Activated CD4-positive, alpha-beta T cell treated with anti-CD3 and anti-CD28 coated beads, Interleukin-2, amount 50 U/mL, for 1 hour (primary cell): ENCODE data around the gene PGGT1B.

Experiments
- DNase-seq: peaks from one replicate; pipeline ENCODE4 v3.0.0-alpha.2; 2020

PGGT1B gene

DNA sequence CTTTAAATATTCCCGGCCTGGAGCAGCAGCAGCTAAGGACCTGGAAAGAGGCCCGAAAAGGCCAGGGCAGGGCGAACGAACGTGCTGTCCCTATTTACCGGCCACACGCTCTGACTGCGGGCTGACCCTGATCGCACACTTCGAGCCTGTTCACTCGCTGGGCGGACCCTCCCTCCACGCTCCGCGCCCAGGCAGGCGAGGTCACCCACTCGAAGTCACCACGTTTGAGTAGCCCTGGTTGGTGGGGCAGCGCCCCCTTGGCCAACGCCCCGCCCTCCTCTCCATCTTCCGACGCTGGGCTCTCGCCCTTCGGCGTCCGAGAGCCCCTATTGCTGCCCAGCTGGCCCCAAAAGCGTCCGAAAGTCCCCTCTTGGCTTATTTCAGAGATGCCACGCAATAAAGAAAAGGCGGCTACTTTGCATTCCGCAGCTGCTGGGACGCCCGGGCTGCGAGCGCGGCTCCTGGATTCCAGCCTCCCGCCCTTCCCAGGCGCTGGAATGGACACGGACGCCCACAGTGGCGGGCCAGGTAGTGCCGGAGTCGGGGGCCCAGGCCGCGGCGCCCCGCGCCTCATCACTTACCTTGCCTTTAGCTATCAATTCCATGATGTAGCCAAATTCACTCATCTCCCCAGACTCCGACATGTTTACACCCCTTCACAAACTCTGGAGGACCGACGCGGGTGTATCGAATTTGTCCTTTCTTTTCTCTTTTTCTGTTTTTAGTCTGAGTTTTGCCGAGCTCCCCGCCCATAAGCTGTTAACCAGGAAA, 83.1 kb downstream of the PGGT1B start:
- DNase-seq = no peak

DNA sequence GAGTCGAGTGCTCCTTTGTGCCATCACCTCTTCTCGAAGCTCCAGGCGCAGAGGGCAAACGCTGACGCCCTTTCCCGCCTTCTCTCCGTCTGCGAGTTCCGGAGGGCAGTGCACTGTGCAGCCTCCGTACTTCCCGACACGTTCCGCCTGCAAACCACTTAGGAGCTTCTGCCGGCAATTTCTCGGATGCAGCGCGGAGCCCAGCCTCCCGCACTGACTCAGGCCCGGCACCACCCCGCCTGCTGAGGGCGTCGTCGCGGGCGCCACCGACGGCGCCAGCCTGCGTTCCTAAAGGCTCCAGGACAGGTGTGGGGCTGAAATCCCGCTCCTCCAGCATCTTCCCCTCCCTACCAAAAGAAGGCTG, 83.7 kb downstream of the PGGT1B start:
- DNase-seq = no peak

DNA sequence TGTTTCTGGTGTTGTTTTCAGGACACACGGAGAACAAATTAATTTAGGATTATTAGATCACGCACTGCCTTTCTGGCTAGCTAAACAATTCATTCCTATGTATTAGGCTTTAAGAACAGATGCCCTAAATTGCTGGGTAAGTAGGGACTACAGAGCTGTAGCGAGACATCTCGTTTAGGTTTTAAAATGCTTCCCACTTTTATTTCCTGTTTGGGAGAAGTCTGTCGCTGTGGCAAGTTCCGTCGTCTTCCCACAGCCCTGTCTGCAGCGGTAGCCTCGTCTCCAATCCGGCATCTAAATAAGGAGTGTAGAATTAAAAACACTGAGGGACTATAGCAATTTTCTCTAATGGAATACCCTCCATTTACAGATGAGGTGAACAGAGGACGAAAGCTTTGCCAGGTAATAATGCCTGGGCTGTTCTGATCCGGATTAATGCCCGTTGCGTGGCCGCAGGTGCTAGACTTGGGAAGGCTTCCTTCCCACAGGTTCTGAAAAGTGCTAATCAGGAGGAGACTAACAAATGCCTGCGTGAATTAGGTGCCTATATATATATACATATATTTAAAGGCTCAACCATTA, 91.7 kb downstream of the PGGT1B start:
- no peak for DNase-seq

DNA sequence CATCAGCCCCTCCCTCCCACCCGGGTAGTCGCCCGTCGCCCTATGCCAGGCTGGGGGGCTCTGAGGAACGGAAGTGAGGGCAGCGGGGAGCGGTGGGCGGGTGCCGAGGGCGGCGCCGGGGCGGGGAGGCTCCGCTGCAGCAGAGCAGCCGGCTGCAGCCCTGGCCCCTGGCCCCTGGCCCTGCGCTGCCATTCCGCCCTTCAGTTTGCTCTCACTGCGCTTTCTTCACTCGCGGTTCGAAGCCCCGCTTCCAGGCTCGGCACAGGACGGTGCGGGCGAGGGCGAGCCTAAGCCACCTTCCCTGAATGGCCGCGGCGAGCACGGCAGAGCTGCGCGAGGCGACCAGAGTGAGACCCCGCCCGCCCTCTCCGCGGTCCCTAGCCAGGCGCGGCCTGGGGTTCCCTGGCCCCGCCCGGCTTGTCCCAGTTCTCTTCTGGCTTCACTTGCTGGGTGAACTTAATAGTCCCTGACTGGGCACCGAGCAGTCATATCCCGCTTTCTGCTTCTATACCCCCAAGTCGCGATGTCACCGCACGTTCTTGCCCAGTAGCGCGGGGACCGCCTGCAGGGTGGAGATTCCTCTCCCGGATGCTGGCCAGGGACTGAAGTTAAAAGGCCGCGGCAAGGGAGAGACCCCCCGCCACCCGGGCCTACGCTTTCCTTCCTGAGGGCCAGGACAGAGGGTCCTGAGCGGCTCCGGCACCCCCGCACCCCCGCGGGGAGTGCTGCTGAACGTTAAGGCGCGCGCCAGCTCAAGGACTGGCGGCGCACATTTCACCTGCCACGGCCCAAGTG, 92.3 kb downstream of the PGGT1B start:
- no peak for DNase-seq

DNA sequence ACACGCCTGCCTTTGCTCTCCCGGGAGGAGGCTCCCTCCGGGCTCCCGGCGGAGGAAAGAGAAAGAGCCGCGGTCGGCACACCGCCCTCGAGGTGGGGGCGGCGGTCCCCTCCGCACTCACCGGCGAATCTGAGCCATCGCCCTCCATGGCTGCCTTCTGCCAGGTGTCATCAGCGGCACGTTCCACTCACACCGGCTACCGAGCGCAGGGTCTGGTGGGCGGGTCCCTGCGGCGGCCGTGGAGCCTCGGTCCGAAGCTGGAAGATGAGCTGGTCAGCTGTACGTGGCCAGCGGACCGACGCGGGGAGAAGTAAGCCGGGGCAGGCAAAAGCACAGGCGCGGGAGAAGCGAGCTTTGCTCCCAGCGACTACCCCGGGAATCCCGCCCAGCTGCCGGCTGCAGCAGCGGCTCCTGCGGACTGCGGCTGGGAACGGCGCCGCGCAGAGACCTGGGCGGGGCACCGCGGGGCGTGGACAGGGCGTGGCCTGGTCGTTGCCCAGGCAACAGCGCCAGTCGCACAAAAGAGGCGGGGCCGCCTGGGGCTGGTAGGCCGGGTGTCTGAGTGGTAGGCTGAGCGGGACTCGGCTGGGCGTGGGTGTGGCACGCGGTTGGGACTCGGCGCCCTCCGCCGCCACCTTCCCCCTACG, 93.1 kb downstream of the PGGT1B start, which contains the start of gene TRIM36:
Gene TRIM36 (minus strand): TSS at position 422 of the 647 bp plus-strand sequence. CDS start 274 bp downstream, at position 148.
- peak; percentile 82 for DNase-seq

DNA sequence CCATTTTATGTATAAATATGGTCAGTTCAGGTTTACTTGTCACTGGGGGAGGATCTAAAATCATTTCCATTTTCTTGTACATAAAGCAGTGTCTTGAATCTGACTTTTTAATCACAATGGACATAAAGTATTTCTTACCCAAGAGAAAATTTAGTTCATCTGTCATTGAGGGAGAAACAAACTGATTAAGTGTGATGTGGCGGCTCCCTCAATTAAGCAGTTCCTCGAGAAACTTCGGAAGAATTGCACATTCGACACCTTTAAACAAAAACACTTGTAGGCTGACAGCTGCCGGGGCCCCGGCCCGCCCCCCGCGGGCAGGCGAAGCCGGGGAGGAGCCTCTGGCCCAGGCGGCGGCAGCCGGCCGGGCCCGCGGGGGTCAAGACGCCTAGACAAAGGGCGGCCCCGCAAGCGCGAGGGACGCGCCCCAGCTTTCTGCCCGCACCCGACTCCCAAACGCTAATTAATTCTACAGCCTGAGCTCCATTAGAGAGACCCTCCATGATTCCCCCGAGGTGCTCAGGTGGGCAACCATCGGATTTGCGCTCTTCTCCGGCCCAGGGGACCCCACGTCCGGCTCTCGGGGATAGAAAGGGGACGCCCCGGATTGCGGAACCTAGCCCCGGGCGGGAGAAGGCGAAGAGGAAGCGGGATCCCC, 93.7 kb downstream of the PGGT1B start:
- DNase-seq = no peak

DNA sequence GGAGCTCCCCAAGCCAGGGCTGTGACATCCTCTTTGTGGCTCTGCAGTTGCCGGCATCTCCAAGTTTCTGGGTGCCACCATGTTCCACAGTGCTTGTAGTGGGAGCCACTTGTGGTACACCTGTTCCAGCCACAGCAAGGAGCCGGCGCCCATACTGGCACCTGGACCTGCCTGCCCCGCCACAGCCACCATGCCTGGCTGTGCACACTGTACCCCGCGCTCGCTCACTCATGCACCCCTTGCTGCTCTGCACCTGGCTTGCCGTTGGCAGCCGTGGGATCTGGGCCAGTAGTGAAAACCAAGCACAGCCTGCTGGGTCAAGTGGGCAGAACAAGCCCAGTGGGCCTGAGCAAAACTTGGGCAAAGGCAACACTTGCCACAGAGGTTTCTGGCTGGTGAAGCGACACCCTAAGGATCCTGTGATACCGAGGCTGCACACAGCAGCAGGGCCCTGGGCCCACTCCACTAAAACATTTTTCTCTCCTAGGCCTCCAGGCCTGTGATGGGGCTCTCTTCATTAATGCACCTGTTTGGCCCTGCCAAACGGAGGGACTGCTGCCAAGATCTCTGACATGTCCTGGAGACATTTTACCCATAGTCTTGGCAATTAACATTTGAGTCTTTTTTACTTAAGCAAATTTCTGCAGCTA, 95.8 kb downstream of the PGGT1B start:
- DNase-seq = no peak

DNA sequence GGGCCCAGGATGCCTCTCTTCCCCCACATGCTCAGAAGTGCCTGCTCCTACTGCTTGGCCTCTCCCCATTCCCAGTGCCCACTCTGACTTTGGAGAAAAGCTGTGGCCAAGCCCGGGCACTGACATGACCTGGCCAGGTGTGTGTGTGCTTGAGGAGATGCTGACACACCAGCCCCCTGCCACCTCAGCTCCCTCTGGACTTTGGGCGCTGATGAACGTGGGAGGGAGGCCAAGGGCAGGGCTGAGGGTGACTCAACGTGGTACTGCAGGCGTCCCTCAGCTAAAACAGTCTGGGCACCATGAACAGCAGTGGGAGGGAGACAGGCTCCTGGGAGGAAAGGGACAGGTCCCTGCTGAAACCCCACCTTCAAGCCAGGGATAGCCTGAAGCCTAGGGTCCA, 96.9 kb downstream of the PGGT1B start:
- no peak for DNase-seq

DNA sequence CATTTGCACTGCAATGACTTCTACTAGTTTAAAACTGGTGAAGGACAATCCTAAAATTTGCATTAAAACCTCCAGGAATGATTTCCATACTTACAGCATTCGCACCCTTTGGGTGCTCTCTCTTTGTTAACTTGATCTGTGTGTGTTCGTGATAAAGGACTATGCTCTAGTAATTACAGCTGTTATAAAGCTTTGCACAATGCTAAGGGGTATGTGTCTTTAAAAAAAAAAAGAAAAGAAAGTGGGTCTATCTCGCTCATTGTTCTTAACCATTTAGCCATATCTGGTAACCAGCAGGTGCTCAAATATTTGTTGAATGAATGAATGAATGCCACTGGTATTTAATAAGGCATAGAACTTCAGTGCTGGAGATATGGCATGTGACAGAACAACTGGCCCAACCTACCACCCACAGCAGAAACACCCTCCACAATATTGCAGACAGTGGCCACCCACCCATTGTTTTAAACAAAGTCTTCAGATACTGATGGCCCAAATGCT, 101.7 kb downstream of the PGGT1B start:
- no peak for DNase-seq
